Measurements from ENCODE around the gene CBFA2T3.
A peak's percentile ranks its signal among the peaks of the same experiment; 100 is the strongest.
"Not testable (repeated sequence)": the region's sequence is repeated elsewhere in the genome, so short reads cannot be mapped to it uniquely, and the experiment has no call there.

CBFA2T3 gene

GRCh38 chr16:88922114-88922825 is 54.7 kb downstream of the CBFA2T3 start:
- Histone ChIP-seq H3K4me3 (peak overlapping the region; percentile 50), H3K4me1 (peaks cover 99% of the 10 kb centered on the region), H3K27me3 (no peaks in the 10 kb centered on the region), H3K36me3 (no peaks in the 10 kb centered on the region; the same call in 1 of the 2 replicates), H4K20me1 (peaks cover 99% of the 10 kb centered on the region), H3K4me2 (peak overlapping the region; percentile 97), H3K27ac (peak overlapping the region; percentile 87), H3K9ac (peak overlapping the region; percentile 64), H3K9me3 (no peaks in the 10 kb centered on the region)
- TF ChIP-seq Cebpa-rat (IDR thresholded peaks at IDR 0.05), result no peak

DNA sequence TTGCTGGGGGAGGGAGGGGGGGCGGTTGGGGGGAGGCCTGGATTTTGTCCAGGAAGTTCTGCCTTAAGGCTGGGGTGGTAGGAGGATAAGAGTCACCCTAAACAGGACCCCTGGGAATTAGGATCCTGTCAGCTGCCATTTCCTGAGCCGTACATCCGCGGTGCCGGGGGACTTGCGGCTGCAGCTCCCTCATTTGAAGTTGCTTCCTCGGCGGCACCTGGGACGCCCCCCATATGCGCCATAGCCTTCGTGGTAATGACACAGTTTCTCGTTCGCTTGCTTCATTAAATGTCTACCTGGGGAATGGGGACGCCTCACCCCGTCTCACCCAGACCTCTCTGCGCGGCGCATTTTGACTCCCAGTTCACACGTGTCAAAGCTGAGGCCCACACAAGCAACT is 55.4 kb downstream of the CBFA2T3 start:
- peak overlapping the region; percentile 87 for H3K27ac ChIP-seq
- H3K27me3 ChIP-seq, result no peaks in the 10 kb centered on the region
- no peaks in the 10 kb centered on the region for H3K9me3 ChIP-seq
- TF ChIP-seq Cebpa-rat (IDR thresholded peaks at IDR 0.05), result no peak
- peaks cover 99% of the 10 kb centered on the region for H3K4me1 ChIP-seq
- H3K4me3 ChIP-seq, result peak overlapping the region; percentile 50
- peaks cover 99% of the 10 kb centered on the region for H4K20me1 ChIP-seq
- H3K9ac ChIP-seq, result peak overlapping the region; percentile 76
- H3K36me3 ChIP-seq, result no peaks in the 10 kb centered on the region; the same call in 1 of the 2 replicates
- peak overlapping the region; percentile 97 for H3K4me2 ChIP-seq

DNA sequence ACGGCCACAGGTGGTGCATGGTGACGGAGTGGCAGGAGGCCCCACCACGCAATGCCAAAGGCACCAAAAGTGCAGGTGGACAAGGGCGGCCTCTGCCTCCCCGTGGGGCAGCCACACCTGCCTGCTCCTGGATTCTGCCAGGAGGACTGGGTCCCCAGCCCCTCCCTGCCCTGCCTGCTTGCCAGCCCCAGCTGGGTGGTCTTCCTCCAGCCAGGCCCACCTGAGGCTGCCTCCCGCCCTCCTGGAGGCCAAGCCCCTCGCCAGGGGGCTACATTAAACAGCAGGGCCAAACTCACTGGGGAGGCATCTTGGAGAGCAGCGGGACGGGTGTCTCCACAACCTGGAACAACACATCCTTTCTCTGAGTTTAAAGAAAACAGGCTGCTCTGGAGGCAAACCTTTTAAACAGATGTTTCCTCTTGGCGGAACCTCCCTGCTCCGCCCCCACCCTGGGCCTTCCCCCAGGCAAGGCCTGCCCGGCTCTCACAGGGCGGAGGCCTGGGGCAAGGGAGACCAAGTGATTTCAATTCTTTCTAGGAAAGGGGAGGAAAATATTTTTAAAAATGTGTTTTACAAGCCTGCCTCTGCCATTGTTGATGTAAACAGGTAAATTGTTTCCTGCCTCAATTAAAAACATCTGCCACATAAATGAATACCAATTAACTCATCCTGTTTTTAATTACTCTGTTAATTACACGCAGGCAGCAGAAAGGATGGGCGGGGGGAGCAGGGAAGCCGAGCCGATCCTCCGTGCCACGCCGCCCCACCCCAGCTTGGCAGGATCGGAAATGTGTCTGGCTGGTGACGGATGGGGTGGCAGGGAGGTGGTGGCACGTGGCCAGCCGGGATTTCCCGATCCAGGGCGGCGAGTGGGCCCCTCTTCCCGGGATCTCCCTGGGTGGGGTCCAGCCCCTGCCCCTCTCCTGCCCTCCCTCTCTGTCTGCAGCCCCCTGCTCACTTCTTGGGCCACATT is 56.1 kb downstream of the CBFA2T3 start:
- Histone ChIP-seq H3K9me3 (no peaks in the 10 kb centered on the region), H3K4me2 (peak overlapping the region; percentile 97), H3K9ac (peak overlapping the region; percentile 76; the same call in 1 of the 2 replicates), H3K4me1 (peaks cover 99% of the 10 kb centered on the region), H3K4me3 (peak overlapping the region; percentile 50), H3K36me3 (no peaks in the 10 kb centered on the region; the same call in 1 of the 2 replicates), H3K27ac (peak overlapping the region; percentile 87), H4K20me1 (peaks cover 99% of the 10 kb centered on the region), H3K27me3 (no peaks in the 10 kb centered on the region)
- no peak for TF ChIP-seq Cebpa-rat (IDR thresholded peaks at IDR 0.05)

- Histone ChIP-seq H3K4me2 (peak overlapping the region; percentile 97), H3K4me1 (peaks cover 93% of the 10 kb centered on the region), H3K27ac (peak overlapping the region; percentile 87), H3K9me3 (no peaks in the 10 kb centered on the region), H3K4me3 (no peak overlapping the region; the same call in 1 of the 2 replicates), H3K27me3 (no peaks in the 10 kb centered on the region), H3K9ac (no peak overlapping the region), H4K20me1 (peaks cover 93% of the 10 kb centered on the region), H3K36me3 (no peaks in the 10 kb centered on the region; the same call in 1 of the 2 replicates)
- no peak for TF ChIP-seq Cebpa-rat (IDR thresholded peaks at IDR 0.05)
Measured at GRCh38 chr16:88919936-88920335, 57.1 kb downstream of the CBFA2T3 start.

DNA sequence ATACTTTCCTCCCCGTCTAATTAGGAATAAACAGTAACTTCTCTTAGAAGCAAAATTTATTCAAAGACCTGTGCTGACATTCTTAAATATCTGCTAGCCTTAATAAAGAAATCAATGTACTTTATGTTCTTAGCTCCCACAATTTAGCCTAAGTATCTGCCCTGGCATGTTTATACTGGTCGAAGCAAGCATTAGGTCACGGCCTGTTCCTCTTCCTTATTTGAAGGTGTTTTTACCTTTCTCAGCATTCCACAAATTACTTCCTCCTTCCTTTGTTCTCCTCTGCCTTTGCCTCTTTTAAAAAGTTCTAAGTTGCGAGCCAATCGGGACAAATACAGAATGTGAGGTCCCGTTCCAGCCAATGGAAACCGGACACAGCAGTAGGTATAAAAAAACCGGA is 58.1 kb downstream of the CBFA2T3 start:
- H3K4me3 ChIP-seq, H3K27me3 ChIP-seq, H3K36me3 ChIP-seq, H3K9me3 ChIP-seq: not testable (repeated sequence)
- Histone ChIP-seq H3K4me1 (peaks cover 91% of the 10 kb centered on the region), H4K20me1 (peaks cover 91% of the 10 kb centered on the region), H3K27ac (0 out of 2 replicates have a peak overlapping the region, but pooled peaks have one; percentile 77), H3K9ac (peak overlapping the region; percentile 65), H3K4me2 (peak overlapping the region; percentile 97)

DNA sequence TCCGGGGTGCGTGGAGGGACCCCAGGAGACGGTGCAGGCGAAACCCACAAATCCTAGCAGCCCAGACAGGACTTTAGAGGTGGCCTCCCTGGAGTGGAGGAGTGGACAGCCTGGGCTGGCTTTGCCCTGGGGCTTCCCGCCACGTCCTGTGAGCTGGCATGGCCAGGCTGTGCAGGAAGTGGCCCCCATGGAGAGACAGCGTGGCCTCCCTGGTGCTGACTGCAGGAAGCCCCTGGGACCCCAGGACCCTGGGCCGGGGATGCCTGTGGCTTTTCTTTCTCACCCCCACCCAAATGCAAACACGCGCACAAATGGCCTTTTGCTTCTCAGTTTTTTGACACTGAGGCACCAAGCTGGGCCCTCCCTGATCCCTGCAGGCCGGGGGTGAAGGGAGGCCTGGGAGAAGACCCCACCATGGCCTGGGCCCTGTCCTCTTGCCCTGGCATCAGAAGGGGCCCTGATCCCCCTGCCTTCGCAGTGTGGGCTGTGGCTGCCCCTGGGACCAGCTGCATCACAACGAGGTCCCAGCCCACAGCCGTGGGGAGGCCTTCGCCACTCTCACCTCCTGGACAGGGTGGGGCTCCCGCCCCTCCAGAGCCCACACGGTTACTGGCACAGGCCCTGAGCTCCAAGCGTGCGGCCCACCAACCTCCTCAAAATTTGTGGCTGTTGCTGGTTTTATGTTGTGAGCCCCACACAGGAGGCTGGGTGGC is 58.9 kb downstream of the CBFA2T3 start:
- peak overlapping the region; percentile 23; the same call in 1 of the 2 replicates for H3K4me3 ChIP-seq
- H3K4me1 ChIP-seq, result peaks cover 91% of the 10 kb centered on the region
- TF ChIP-seq Cebpa-rat (IDR thresholded peaks at IDR 0.05), result no peak
- peak overlapping the region; percentile 65 for H3K9ac ChIP-seq
- H3K9me3 ChIP-seq, result no peaks in the 10 kb centered on the region
- H4K20me1 ChIP-seq, result peaks cover 91% of the 10 kb centered on the region
- peak overlapping the region; percentile 97 for H3K4me2 ChIP-seq
- peak overlapping the region; percentile 77 for H3K27ac ChIP-seq
- H3K27me3 ChIP-seq, result no peaks in the 10 kb centered on the region
- peaks cover 11% of the 10 kb centered on the region for H3K36me3 ChIP-seq

GRCh38 chr16:88917146-88917914 is 59.7 kb downstream of the CBFA2T3 start:
- peak overlapping the region; percentile 97 for H3K4me2 ChIP-seq
- H3K36me3 ChIP-seq, result peaks cover 16% of the 10 kb centered on the region
- no peak for TF ChIP-seq Cebpa-rat (IDR thresholded peaks at IDR 0.05)
- no peak overlapping the region for H3K4me3 ChIP-seq
- peaks cover 91% of the 10 kb centered on the region for H3K4me1 ChIP-seq
- no peaks in the 10 kb centered on the region for H3K27me3 ChIP-seq
- H3K27ac ChIP-seq, result peak overlapping the region; percentile 77
- H3K9ac ChIP-seq, result peak overlapping the region; percentile 65; the same call in 1 of the 2 replicates
- no peaks in the 10 kb centered on the region for H3K9me3 ChIP-seq
- peaks cover 91% of the 10 kb centered on the region for H4K20me1 ChIP-seq

GRCh38 chr16:88915639-88916327 is 61.2 kb downstream of the CBFA2T3 start:
- Histone ChIP-seq H3K27me3 (no peaks in the 10 kb centered on the region), H3K4me2 (peak overlapping the region; percentile 97), H3K36me3 (peaks cover 16% of the 10 kb centered on the region), H3K27ac (no peak overlapping the region), H3K4me1 (peaks cover 92% of the 10 kb centered on the region), H3K9ac (no peak overlapping the region), H3K9me3 (no peaks in the 10 kb centered on the region), H3K4me3 (no peak overlapping the region), H4K20me1 (peaks cover 92% of the 10 kb centered on the region)
- no peak for TF ChIP-seq Cebpa-rat (IDR thresholded peaks at IDR 0.05)
